HEK293T (cell line): ENCODE measurements around the gene SYT17.

Source experiments
- BHLHE40 ChIP-seq: fragments of 450-650 bp; IDR thresholded peaks from 2 replicates; pipeline ENCODE4 v1.6.1; 2016; ENCODE audit warnings: mild to moderate bottlenecking, moderate library complexity, borderline replicate concordance
- FOXM1 ChIP-seq: fragments of 450-650 bp; IDR thresholded peaks from 2 replicates; pipeline ENCODE4 v1.6.1; 2017; ENCODE audit warnings: mild to moderate bottlenecking, borderline replicate concordance
- HDGF ChIP-seq: fragments of 450-650 bp; IDR thresholded peaks from 2 replicates; pipeline ENCODE4 v1.6.1; 2017; ENCODE audit warnings: antibody characterized with exemption, borderline replicate concordance
- TARDBP ChIP-seq: fragments of 450-650 bp; IDR thresholded peaks from 2 replicates; pipeline ENCODE4 v1.6.1; 2016

DNA sequence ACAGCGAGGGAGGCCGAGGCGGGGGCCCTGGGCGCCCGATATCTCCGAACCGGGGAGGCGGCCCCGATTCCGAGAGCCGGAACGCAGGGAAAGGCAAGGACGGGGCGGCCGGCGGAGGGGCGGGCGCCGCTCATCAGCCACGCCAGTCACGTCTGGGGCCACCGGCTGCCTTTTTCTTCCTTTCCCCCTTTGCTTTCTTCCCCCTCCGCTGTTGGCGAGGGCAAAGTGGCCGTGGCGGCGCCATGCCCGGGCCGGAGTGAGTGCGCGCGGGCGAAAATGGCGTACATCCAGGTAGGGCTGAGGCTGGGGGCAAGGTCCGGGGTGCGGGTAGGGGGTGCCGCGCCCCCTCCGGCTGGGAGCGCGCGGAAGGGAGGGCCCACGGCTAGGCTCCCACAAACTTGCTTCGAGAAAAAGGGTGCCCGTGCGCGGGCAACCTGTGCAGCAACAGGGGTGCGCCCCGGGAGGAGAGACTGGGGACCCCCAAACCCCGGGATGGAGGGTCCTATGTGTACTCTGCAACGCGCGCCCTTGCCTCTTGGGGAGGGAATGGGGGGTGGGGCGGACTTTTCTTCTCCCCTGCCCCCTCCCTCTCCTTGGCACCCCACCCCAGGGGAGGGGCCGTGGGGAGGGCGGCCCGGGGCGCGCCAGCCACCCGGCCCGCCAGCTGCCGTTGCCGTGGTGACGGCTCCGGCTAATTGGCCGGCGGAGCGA is 486 bp downstream of the SYT17 start:
- TF ChIP-seq HDGF (no peak), BHLHE40 (no peak), TARDBP (no peak), FOXM1 (no peak)
